HFFc6 (cell line): ENCODE results near the gene KCNQ1. TPM values are rescaled to one million over a fixed set of nuclear protein-coding genes. Genes with fewer than 3 reads are reported as not detected.

ENCODE experiments used
- DNase-seq: peaks from one replicate; pipeline ENCODE4 v3.0.0-alpha.2; 2018
- H3K27ac Mint-ChIP-seq: 2 replicates; pipeline ENCODE4 v1.8.0; 2020; ENCODE audit warnings: mild to moderate bottlenecking, mixed read lengths
- H3K27me3 Mint-ChIP-seq: 2 replicates; pipeline ENCODE4 v1.8.0; 2021; ENCODE audit warnings: mild to moderate bottlenecking, moderate library complexity, mixed read lengths; ENCODE audit not compliant: insufficient read depth
- H3K36me3 Mint-ChIP-seq: 2 replicates; pipeline ENCODE4 v1.8.0; 2021; ENCODE audit warnings: low read depth, mixed read lengths
- H3K4me1 Mint-ChIP-seq: 2 replicates; pipeline ENCODE4 v1.8.0; 2020; ENCODE audit warnings: low read depth, mixed read lengths
- H3K4me3 Mint-ChIP-seq: 2 replicates; pipeline ENCODE4 v1.8.0; 2020; ENCODE audit warnings: mild to moderate bottlenecking, moderate library complexity, mixed read lengths
- H3K9me3 Mint-ChIP-seq: 2 replicates; pipeline ENCODE4 v1.8.0; 2020; ENCODE audit warnings: mild to moderate bottlenecking, mixed read lengths
- CTCF ChIP-seq: fragments of 200-600 bp; sonication (generic); IDR thresholded peaks from 2 replicates; pipeline ENCODE4 v1.5.0; 2021; ENCODE audit warnings: antibody characterized with exemption, mild to moderate bottlenecking
- total RNA-seq, 6 experiments: library from RNA; stranded (reverse); fragmentation: NEBNext Ultra II Directional; extraction: Animal tissue kit (Norgen Biotek cat#: 25700); gene quantifications; 2 replicates in 1 of 6; 3 replicates in 5 of 6; pipeline ENCODE4 v1.2.3, GENCODE V29; 2021

Gene KCNQ1
- total RNA-seq, 6 experiments from 2014 or later: not detected

GRCh38 chr11:2762031-2762380 is 317.2 kb downstream of the KCNQ1 start:
- peaks cover 4% of the 10 kb centered on the region; the same call in 1 of the 2 replicates for H3K9me3 Mint-ChIP-seq
- DNase-seq: no peak
- no peak for TF ChIP-seq CTCF
- H3K4me3 Mint-ChIP-seq: no peak overlapping the region
- no peak overlapping the region for H3K27ac Mint-ChIP-seq
- no peaks in the 10 kb centered on the region for H3K4me1 Mint-ChIP-seq
- H3K36me3 Mint-ChIP-seq: no peaks in the 10 kb centered on the region
- H3K27me3 Mint-ChIP-seq: peaks cover 24% of the 10 kb centered on the region

DNA sequence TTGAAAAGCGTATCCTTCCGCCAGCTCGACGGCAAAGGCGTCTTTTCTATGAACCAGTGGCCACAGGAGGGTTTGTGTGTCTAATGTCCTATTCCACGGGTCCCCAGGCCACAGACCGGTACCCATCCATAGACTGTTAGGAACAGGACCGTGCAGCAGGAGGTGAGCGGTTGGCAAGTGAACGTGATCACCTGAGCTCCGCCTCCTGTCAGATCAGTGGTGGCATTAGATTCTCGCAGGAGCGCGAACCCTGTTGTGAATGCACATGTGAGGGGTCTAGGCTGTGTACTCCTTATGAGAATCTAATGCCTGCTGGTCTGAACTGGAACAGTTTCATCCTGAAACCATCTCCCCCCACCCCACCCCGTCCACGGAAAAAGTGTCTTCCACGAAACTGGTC is 317.6 kb downstream of the KCNQ1 start:
- no peak for DNase-seq
- Mint-ChIP-seq H3K36me3 (no peaks in the 10 kb centered on the region), H3K4me1 (no peaks in the 10 kb centered on the region), H3K4me3 (no peak overlapping the region), H3K27me3 (peaks cover 29% of the 10 kb centered on the region), H3K27ac (no peak overlapping the region), H3K9me3 (peaks cover 7% of the 10 kb centered on the region; the same call in 1 of the 2 replicates)
- TF ChIP-seq CTCF: no peak

- Mint-ChIP-seq H3K4me3 (no peak overlapping the region), H3K27ac (no peak overlapping the region), H3K27me3 (peaks cover 32% of the 10 kb centered on the region), H3K9me3 (peaks cover 7% of the 10 kb centered on the region; the same call in 1 of the 2 replicates), H3K36me3 (no peaks in the 10 kb centered on the region), H3K4me1 (peaks cover 5% of the 10 kb centered on the region)
- DNase-seq: no peak
- no peak for TF ChIP-seq CTCF
Measured at GRCh38 chr11:2763984-2764383, 319.2 kb downstream of the KCNQ1 start.

GRCh38 chr11:2765491-2765890 is 320.7 kb downstream of the KCNQ1 start:
- peaks cover 34% of the 10 kb centered on the region for H3K27me3 Mint-ChIP-seq
- H3K9me3 Mint-ChIP-seq: peaks cover 7% of the 10 kb centered on the region; the same call in 1 of the 2 replicates
- no peak overlapping the region for H3K4me3 Mint-ChIP-seq
- no peak overlapping the region for H3K27ac Mint-ChIP-seq
- peaks cover 12% of the 10 kb centered on the region for H3K4me1 Mint-ChIP-seq
- no peaks in the 10 kb centered on the region for H3K36me3 Mint-ChIP-seq
- no peak for TF ChIP-seq CTCF
- no peak for DNase-seq

- H3K4me3 Mint-ChIP-seq: no peak overlapping the region
- peaks cover 12% of the 10 kb centered on the region for H3K4me1 Mint-ChIP-seq
- H3K9me3 Mint-ChIP-seq: peaks cover 7% of the 10 kb centered on the region; the same call in 1 of the 2 replicates
- H3K36me3 Mint-ChIP-seq: no peaks in the 10 kb centered on the region
- no peak for TF ChIP-seq CTCF
- H3K27me3 Mint-ChIP-seq: peaks cover 37% of the 10 kb centered on the region
- DNase-seq: no peak
- no peak overlapping the region for H3K27ac Mint-ChIP-seq
Measured at GRCh38 chr11:2766166-2766565, 321.4 kb downstream of the KCNQ1 start.

DNA sequence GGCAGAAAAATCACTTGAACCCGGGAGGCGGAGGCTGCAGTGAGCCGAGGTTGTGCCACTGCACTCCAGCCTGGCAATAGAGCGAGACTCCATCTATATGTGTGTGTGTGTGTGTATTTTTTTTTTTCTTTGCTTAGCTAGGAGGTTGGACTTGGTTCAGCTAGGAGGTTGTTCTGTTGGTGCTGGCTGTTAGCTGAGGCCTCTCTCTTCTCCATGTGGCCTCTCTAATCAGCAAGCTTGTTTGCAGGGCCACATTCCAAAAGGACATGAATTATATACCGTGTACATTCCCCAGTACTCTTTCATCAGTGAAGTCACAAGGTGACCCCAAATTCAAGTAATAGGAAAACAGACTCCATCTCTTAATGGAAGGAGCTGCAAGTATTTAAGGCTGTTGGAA is 322.3 kb downstream of the KCNQ1 start:
- Mint-ChIP-seq H3K4me3 (no peak overlapping the region), H3K27me3 (peaks cover 39% of the 10 kb centered on the region), H3K4me1 (peaks cover 12% of the 10 kb centered on the region), H3K27ac (no peak overlapping the region), H3K36me3 (no peaks in the 10 kb centered on the region), H3K9me3 (peaks cover 7% of the 10 kb centered on the region; the same call in 1 of the 2 replicates)
- TF ChIP-seq CTCF: no peak
- no peak for DNase-seq
